ENCODE data around the gene LRP1B. TPM values are rescaled to one million over a fixed set of nuclear protein-coding genes. Genes with fewer than 3 reads are reported as not detected.

The LRP1B gene
- total and polyA plus RNA-seq, 2 of the 8 experiments (the other 6 are each of a cell fraction or from before 2014, with no cell fraction given), result 0.03 TPM; not detected in 1

DNA sequence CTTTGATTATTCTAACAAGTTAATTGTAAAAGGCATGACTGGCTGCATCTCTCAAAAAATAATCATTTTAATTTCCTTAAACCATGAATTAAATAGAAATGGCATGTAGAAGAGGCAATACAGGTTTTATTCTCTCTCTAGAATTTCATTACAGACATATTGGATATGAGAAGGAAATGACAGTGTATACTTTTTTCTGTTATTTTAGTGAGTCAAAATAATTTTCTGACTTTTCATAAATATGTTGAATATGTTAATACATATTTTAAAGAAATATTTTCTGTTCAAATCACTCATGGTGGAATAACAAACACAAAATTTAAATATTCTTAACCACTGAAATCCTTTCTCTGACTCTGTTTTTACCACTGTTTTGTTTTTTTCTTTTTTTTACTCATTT lies 510.4 kb downstream of the LRP1B start:
- Histone ChIP-seq H4K5ac (ENCODE audit: insufficient read length, low read depth, low read length) (no peak overlapping the region), H2AFZ (ENCODE audit: low read length) (no peak overlapping the region), H3K27ac (ENCODE audit: low read depth, low read length) (no peak overlapping the region), H4K8ac (ENCODE audit: extremely low read depth, insufficient read depth, low read length) (no peak overlapping the region), H4K91ac (replicated peaks; ENCODE audit: insufficient read length, low read length) (no peak overlapping the region), H3K56ac (replicated peaks; ENCODE audit: insufficient read length, low read depth, low read length) (no peak overlapping the region), H2BK120ac (replicated peaks; ENCODE audit: low read depth, low read length) (no peak overlapping the region), H3K9ac (replicated peaks in 1 of 4; ENCODE audit: extremely low read depth in 1 of 4, low read depth in 3 of 4, low read length in 3 of 4) (no peak overlapping the region), H3K14ac (ENCODE audit: insufficient read length) (no peak overlapping the region), H3K4ac (replicated peaks; ENCODE audit: insufficient read length, low read depth, low read length) (no peak overlapping the region), H3K18ac (ENCODE audit: extremely low read depth, low read length) (no peak overlapping the region), H3K23ac (ENCODE audit: insufficient read length) (no peak overlapping the region), H3K79me2 (ENCODE audit: control insufficient read depth in 1 of 2, insufficient read depth in 2 of 2, low read length in 2 of 2) (no peaks in the 10 kb centered on the region), H2BK20ac (ENCODE audit: low read length) (no peak overlapping the region), H3K9me3 (ENCODE audit: insufficient read depth in 2 of 2, low read depth in 1 of 2, low read length in 1 of 2) (no peaks in the 10 kb centered on the region; a peak in 1 of 4 replicates), H3K23me2 (ENCODE audit: low read depth, low read length) (no peaks in the 10 kb centered on the region), H2BK5ac (ENCODE audit: low read depth, low read length) (no peak overlapping the region), H3K27me3 (replicated peaks in 1 of 4; ENCODE audit: control insufficient read depth in 3 of 4, extremely low read depth in 1 of 4, insufficient read depth in 3 of 4, low read length in 3 of 4) (no peaks in the 10 kb centered on the region), H2BK12ac (ENCODE audit: low read depth, low read length) (no peak overlapping the region), H3K36me3 (ENCODE audit: control insufficient read depth in 2 of 4, insufficient read depth in 4 of 4, low read length in 3 of 4) (no peaks in the 10 kb centered on the region), H4K20me1 (replicated peaks in 1 of 2; ENCODE audit: control insufficient read depth in 1 of 2, insufficient read depth in 2 of 2, low read length in 2 of 2) (no peaks in the 10 kb centered on the region), H3K4me3 (ENCODE audit: extremely low read depth in 1 of 4, insufficient read depth in 2 of 4, low read depth in 3 of 4, low read length in 4 of 4) (no peak overlapping the region), H2BK15ac (ENCODE audit: low read length) (no peak overlapping the region), H3K4me2 (ENCODE audit: insufficient read depth in 1 of 2, low read depth in 2 of 2, low read length in 2 of 2) (no peak overlapping the region), H3K4me1 (replicated peaks in 1 of 4; ENCODE audit: control insufficient read depth in 3 of 4, insufficient read depth in 4 of 4, low read length in 3 of 4) (no peaks in the 10 kb centered on the region; a peak in 1 of 7 replicates), H2AK5ac (ENCODE audit: low read depth, low read length) (no peak overlapping the region), H3K79me1 (ENCODE audit: low read depth, low read length) (no peaks in the 10 kb centered on the region)
- ChIA-PET POLR2A (ENCODE audit: partially characterized antibody) (no interaction called here), CTCF (ENCODE audit: partially characterized antibody) (no interaction called here)
- DNase-seq (ENCODE audit: low read depth in 1 of 2, low spot score in 2 of 2) (no peak), FAIRE-seq (no peak)
- TF ChIP-seq SIRT6 (IDR thresholded peaks at IDR 0.05; ENCODE audit: low read length) (no peak), POU5F1 (IDR thresholded peaks at IDR 0.05; ENCODE audit: low read depth, low read length) (no peak), BRCA1 (IDR thresholded peaks at IDR 0.05; ENCODE audit: low read depth, low read length) (no peak), RFX5 (IDR thresholded peaks at IDR 0.05; ENCODE audit: borderline replicate concordance, low read depth, low read length) (no peak)

Measured in H1 (cell line).